ENCODE data around the gene TASP1.

- TF ChIP-seq CTCF (IDR thresholded peaks at IDR 0.05; ENCODE audit: insufficient read depth, low read length, poor library complexity, severe bottlenecking) (no peak), EZH2phosphoT487 (conservative IDR thresholded peaks at IDR 0.05; ENCODE audit: low read length) (no peak)
These were observed 603 bp downstream of the TASP1 start for GRCh38 chr20:13638162-13638495.
